Karpas-422 (cell line): Measurements from ENCODE around the gene CDK5R2. TPM values are rescaled to one million over a fixed set of nuclear protein-coding genes. Genes with fewer than 3 reads are reported as not detected.
"Not testable (repeated sequence)": the region's sequence is repeated elsewhere in the genome, so short reads cannot be mapped to it uniquely, and the experiment has no call there.

Experiments
- DNase-seq: peaks from one replicate; pipeline ENCODE4 v3.0.0-alpha.2; 2015
- H2AFZ ChIP-seq: fragments of 200-600 bp; sonication (generic); 2 replicates; pipeline ENCODE4 v1.6.1; 2014; ENCODE audit warnings: antibody characterized with exemption, low read length, mixed read lengths
- H3K27ac ChIP-seq: fragments of 200-600 bp; sonication (generic); 2 replicates; pipeline ENCODE4 v1.5.1; 2014; ENCODE audit warnings: mild to moderate bottlenecking, low read length, moderate library complexity
- H3K27me3 ChIP-seq: fragments of 200-600 bp; sonication (generic); 2 replicates; pipeline ENCODE4 v1.6.1; 2014; ENCODE audit warnings: low read length, mixed read lengths
- H3K36me3 ChIP-seq: fragments of 200-600 bp; sonication (generic); 2 replicates; pipeline ENCODE4 v1.6.1; 2014; ENCODE audit warnings: low read length, mixed read lengths; ENCODE audit not compliant: insufficient read depth
- H3K4me1 ChIP-seq: fragments of 200-600 bp; sonication (generic); 2 replicates; pipeline ENCODE4 v1.6.1; 2014; ENCODE audit warnings: mild to moderate bottlenecking, low read length, mixed read lengths
- H3K4me2 ChIP-seq: fragments of 200-600 bp; sonication (generic); 2 replicates; pipeline ENCODE4 v1.6.1; 2014; ENCODE audit warnings: low read length, low read depth, mild to moderate bottlenecking; ENCODE audit not compliant: poor library complexity, severe bottlenecking
- H3K4me3 ChIP-seq: fragments of 200-600 bp; sonication (generic); 2 replicates; pipeline ENCODE4 v1.5.1; 2014; ENCODE audit warnings: mild to moderate bottlenecking, antibody characterized with exemption, low read length, mixed read lengths
- H3K79me2 ChIP-seq: fragments of 200-600 bp; sonication (generic); 2 replicates; pipeline ENCODE4 v1.6.1; 2014; ENCODE audit warnings: mild to moderate bottlenecking, low read length, mixed read lengths
- H3K9ac ChIP-seq: fragments of 200-600 bp; sonication (generic); 2 replicates; pipeline ENCODE4 v1.6.0; 2014; ENCODE audit warnings: low read length
- H3K9me2 ChIP-seq: fragments of 200-600 bp; sonication (generic), shearing (Covaris generic); replicated peaks from 2 replicates; pipeline ENCODE4 v1.6.0; 2014; ENCODE audit warnings: mild to moderate bottlenecking, low read length, moderate library complexity; ENCODE audit not compliant: insufficient read depth
- H3K9me3 ChIP-seq: fragments of 300-700, 200-600 bp; sonication (generic); 2 replicates; pipeline ENCODE4 v1.6.1; 2014; ENCODE audit warnings: low read length, mixed read lengths
- H4K20me1 ChIP-seq: fragments of 200-600 bp; sonication (generic); 2 replicates; pipeline ENCODE4 v1.6.1; 2014; ENCODE audit warnings: mild to moderate bottlenecking, antibody characterized with exemption, low read length, low read depth; ENCODE audit not compliant: insufficient read depth
- total RNA-seq: library from RNA; depleted of rRNA; stranded (reverse); fragments of >200 nt; shearing (Covaris generic); gene quantifications from 2 replicates; pipeline ENCODE4 v1.2.3, GENCODE V29; 2014; ENCODE audit warnings: low replicate concordance

CDK5R2 gene
- total RNA-seq, 1 experiment from 2014 or later: not detected

GRCh38 chr2:218931751-218932150 is 27.7 kb upstream of the CDK5R2 start:
- not testable (repeated sequence) for H2AFZ ChIP-seq, H3K9me3 ChIP-seq, H3K27me3 ChIP-seq, H4K20me1 ChIP-seq, H3K4me2 ChIP-seq, H3K9ac ChIP-seq, DNase-seq, H3K79me2 ChIP-seq, H3K4me1 ChIP-seq, H3K4me3 ChIP-seq, H3K9me2 ChIP-seq, H3K27ac ChIP-seq, H3K36me3 ChIP-seq

- Histone ChIP-seq H3K27me3 (0 out of 2 replicates have a peak, but pooled peaks cover 2% of the 10 kb centered on the region), H3K9ac (no peak overlapping the region), H3K4me1 (no peaks in the 10 kb centered on the region), H3K9me3 (no peaks in the 10 kb centered on the region), H4K20me1 (no peaks in the 10 kb centered on the region), H3K4me3 (no peak overlapping the region), H2AFZ (no peak overlapping the region), H3K79me2 (no peaks in the 10 kb centered on the region), H3K36me3 (no peaks in the 10 kb centered on the region), H3K4me2 (no peak overlapping the region), H3K9me2 (no peaks in the 10 kb centered on the region), H3K27ac (no peak overlapping the region)
- no peak for DNase-seq
Observed at GRCh38 chr2:218944759-218945404, 14.6 kb upstream of the CDK5R2 start.

- H2AFZ ChIP-seq: no peak overlapping the region
- no peaks in the 10 kb centered on the region for H4K20me1 ChIP-seq
- no peak for DNase-seq
- no peak overlapping the region for H3K4me2 ChIP-seq
- H3K9ac ChIP-seq: no peak overlapping the region
- no peak overlapping the region for H3K27ac ChIP-seq
- H3K36me3 ChIP-seq: no peaks in the 10 kb centered on the region
- H3K9me3 ChIP-seq: no peaks in the 10 kb centered on the region
- H3K4me3 ChIP-seq: no peak overlapping the region
- no peaks in the 10 kb centered on the region for H3K9me2 ChIP-seq
- no peaks in the 10 kb centered on the region for H3K79me2 ChIP-seq
- H3K27me3 ChIP-seq: 0 out of 2 replicates have a peak, but pooled peaks cover 2% of the 10 kb centered on the region
- H3K4me1 ChIP-seq: no peaks in the 10 kb centered on the region
Observed at GRCh38 chr2:218946621-218947020, 12.8 kb upstream of the CDK5R2 start.

DNA sequence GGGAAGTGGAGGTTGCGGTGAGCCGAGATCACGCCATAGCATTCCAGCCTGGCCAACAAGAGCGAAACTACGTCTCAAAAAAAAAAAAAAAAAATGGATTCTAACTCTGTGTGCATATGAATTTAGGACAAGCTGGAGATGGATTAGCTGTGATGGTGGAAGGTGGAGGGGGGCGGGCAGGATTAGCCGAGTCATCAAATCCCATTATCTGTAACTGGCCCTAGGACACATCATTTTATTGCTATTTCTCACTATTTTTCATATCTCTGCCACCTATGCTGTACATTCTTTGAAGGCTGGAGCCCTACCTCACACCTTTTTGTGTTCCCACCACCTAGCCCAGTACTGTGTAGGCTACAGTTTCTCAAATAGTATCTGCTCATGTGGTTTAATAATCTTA is 7.3 kb upstream of the CDK5R2 start:
- Histone ChIP-seq H3K36me3 (no peaks in the 10 kb centered on the region), H3K27ac (no peak overlapping the region), H3K79me2 (no peaks in the 10 kb centered on the region), H3K9ac (no peak overlapping the region), H3K27me3 (no peaks in the 10 kb centered on the region), H2AFZ (no peak overlapping the region), H4K20me1 (no peaks in the 10 kb centered on the region), H3K4me3 (no peak overlapping the region), H3K9me2 (no peaks in the 10 kb centered on the region), H3K4me1 (no peaks in the 10 kb centered on the region), H3K4me2 (no peak overlapping the region), H3K9me3 (no peaks in the 10 kb centered on the region)
- no peak for DNase-seq

DNA sequence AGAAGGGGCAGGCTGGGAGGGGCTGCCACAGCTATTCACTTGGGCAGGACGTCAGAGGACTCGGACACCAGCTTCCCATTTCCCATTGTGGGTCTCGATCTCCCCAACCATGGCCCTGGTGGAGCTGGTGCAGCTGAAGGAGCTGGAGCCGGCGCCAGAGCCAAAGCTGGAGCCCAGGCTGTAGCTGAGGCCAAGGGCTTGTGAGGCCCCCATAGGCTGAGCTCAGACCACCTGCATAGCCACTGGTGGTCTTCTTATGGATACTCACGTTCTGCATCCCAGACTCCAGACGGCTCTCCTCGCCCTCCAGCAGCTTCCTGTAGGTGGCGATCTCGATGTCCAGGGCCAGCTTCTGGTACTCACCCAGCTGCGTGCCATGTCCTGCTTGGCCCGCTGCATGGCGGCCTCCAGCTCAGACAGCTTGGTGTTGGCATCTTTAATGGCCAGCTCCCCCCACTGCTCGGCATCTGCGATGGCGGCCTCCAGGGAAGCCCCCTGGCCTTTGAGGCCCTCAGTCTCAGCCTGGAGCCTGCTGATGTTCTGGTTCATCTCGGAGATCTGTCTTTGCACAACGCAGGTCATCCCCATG is 6.0 kb upstream of the CDK5R2 start:
- H3K4me2 ChIP-seq: no peak overlapping the region
- no peak for DNase-seq
- no peak overlapping the region for H3K27ac ChIP-seq
- no peaks in the 10 kb centered on the region for H3K9me2 ChIP-seq
- H3K9ac ChIP-seq: no peak overlapping the region
- no peaks in the 10 kb centered on the region for H4K20me1 ChIP-seq
- H3K79me2 ChIP-seq: no peaks in the 10 kb centered on the region
- H3K9me3 ChIP-seq: no peaks in the 10 kb centered on the region
- H3K4me3 ChIP-seq: no peak overlapping the region
- H3K36me3 ChIP-seq: no peaks in the 10 kb centered on the region
- H3K4me1 ChIP-seq: no peaks in the 10 kb centered on the region
- no peak overlapping the region for H2AFZ ChIP-seq
- H3K27me3 ChIP-seq: no peaks in the 10 kb centered on the region

GRCh38 chr2:218954541-218955300 is 4.7 kb upstream of the CDK5R2 start:
- no peaks in the 10 kb centered on the region for H3K9me3 ChIP-seq

GRCh38 chr2:218956039-218956438 is 3.4 kb upstream of the CDK5R2 start:
- DNase-seq: no peak
- Histone ChIP-seq H3K4me3 (no peak overlapping the region), H3K9ac (no peak overlapping the region), H3K9me3 (no peaks in the 10 kb centered on the region), H3K9me2 (no peaks in the 10 kb centered on the region), H3K36me3 (no peaks in the 10 kb centered on the region), H4K20me1 (no peaks in the 10 kb centered on the region), H3K27me3 (no peaks in the 10 kb centered on the region), H3K4me1 (peaks cover 11% of the 10 kb centered on the region), H3K4me2 (no peak overlapping the region), H3K27ac (no peak overlapping the region), H3K79me2 (no peaks in the 10 kb centered on the region), H2AFZ (no peak overlapping the region)

More at GRCh38 chr2:218954541-218955300, 4.7 kb upstream of the CDK5R2 start:
- Histone ChIP-seq H3K4me3 (no peak overlapping the region), H3K9me2 (no peaks in the 10 kb centered on the region), H2AFZ (no peak overlapping the region), H3K27me3 (no peaks in the 10 kb centered on the region), H3K4me2 (no peak overlapping the region), H4K20me1 (no peaks in the 10 kb centered on the region), H3K4me1 (peaks cover 9% of the 10 kb centered on the region), H3K79me2 (no peaks in the 10 kb centered on the region), H3K9ac (no peak overlapping the region), H3K36me3 (no peaks in the 10 kb centered on the region), H3K27ac (no peak overlapping the region)
- no peak for DNase-seq

DNA sequence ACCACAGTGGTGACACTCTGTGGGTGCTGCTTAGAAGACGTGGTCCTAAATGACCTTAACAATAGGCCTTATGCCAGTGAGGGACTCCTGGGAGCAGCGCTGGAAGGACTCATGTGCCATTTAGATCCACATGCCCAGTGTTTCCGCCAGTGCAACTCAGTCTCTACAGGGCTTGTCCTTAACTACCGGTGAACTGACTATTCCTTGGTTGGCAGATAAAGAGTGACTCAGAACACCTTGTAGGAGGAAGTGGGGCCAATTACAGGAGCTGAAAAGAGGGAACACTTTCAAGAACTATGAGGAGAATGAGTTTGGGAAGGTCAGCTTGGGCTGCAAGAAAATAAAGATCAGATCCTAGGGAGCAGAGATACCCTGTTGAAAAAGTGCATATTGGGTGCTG is 1.8 kb upstream of the CDK5R2 start:
- H3K79me2 ChIP-seq: no peaks in the 10 kb centered on the region
- H2AFZ ChIP-seq: no peak overlapping the region
- no peaks in the 10 kb centered on the region for H4K20me1 ChIP-seq
- H3K4me1 ChIP-seq: peaks cover 11% of the 10 kb centered on the region
- H3K4me2 ChIP-seq: no peak overlapping the region
- no peaks in the 10 kb centered on the region for H3K27me3 ChIP-seq
- H3K9me2 ChIP-seq: no peaks in the 10 kb centered on the region
- no peaks in the 10 kb centered on the region for H3K9me3 ChIP-seq
- H3K36me3 ChIP-seq: no peaks in the 10 kb centered on the region
- no peak for DNase-seq
- H3K27ac ChIP-seq: no peak overlapping the region
- H3K4me3 ChIP-seq: no peak overlapping the region
- H3K9ac ChIP-seq: no peak overlapping the region
